ENCODE measurements around the gene MYO1B. TPM values are rescaled to one million over a fixed set of nuclear protein-coding genes. Genes with fewer than 3 reads are reported as not detected.

MYO1B gene
- total RNA-seq, 1 donor from 2014 or later: 157 TPM

DNA sequence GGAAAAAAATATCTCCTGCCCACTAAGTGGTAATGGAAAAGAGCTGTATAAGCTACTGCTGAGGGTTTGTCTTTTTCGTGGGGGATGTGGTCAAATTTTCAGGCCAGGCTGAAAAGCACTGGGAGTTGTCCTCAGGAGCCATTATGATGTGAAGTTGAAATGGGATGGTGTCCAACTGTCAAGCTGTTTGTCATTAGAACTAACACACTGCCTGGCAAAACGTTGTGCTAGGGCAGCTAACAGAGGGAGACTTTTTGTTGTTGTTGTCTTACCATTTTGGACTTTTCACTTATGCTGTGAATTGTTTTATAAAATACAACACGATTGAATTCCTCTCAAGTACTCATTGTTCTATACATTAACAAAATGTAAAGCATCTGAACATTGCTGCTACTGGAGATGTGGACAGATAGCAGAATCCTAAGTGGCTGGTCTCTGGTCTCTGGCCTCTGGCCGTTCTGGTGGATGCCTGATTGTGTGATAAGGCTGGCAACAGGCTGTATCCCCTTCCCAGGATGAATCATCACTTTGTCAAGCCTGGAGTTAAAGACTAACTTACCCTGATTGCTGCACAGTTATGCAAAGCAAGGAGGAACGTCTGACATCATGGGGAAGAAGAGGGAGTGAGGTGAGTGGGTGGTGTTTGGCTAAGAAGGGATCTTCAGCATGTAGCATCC lies 2.3 kb downstream of the MYO1B start:
- H3K36me3 Mint-ChIP-seq (ENCODE audit: insufficient read depth): peaks cover 14% of the 10 kb centered on the region
- no peaks in the 10 kb centered on the region for H3K27me3 Mint-ChIP-seq
- no peak for TF ChIP-seq CTCF (IDR thresholded peaks at IDR 0.05; ENCODE audit: unreplicated experiment)
- no peak for DNase-seq (ENCODE audit: low spot score, unreplicated experiment)
- H3K4me1 Mint-ChIP-seq (ENCODE audit: low read depth): peaks cover 55% of the 10 kb centered on the region
- peak overlapping the region; percentile 94 for H3K4me3 Mint-ChIP-seq (ENCODE audit: low read depth)
- H3K27ac Mint-ChIP-seq: peak overlapping the region; percentile 98
- no peaks in the 10 kb centered on the region for H3K9me3 Mint-ChIP-seq (ENCODE audit: low read depth)

DNA sequence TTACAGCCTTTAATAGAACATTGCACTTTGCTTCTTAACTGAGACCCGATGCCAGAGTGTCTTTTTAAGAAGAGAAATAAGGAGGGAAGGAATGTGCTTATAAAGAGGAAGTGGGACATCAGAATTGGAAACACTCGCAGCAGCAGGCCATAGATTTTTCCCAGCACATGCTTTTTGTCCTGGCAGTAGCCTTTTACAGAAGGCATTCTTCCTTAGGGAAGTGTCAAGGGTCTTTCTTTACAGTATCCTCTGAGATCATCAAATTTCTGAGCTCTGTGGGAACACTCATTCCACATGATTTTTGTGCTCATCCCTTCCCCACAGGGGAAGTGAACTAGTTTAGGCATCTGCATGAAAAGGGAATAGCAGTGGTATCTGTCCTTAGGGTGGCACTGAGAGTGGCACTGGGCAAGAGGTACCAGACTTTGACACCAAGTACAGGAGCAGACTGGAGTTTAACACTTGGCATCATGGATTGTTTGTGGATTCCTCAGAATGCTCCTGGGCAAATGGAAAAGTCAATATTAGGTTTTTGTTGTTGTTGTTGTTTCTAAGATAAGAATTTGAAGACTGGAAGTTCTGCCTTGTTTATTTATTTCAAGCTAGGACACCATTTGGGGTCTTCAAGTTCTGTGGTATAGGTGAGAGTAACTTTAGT lies 4.1 kb downstream of the MYO1B start:
- DNase-seq (ENCODE audit: low spot score, unreplicated experiment): no peak
- peaks cover 5% of the 10 kb centered on the region for H3K36me3 Mint-ChIP-seq (ENCODE audit: insufficient read depth)
- no peaks in the 10 kb centered on the region for H3K27me3 Mint-ChIP-seq
- peaks cover 67% of the 10 kb centered on the region for H3K4me1 Mint-ChIP-seq (ENCODE audit: low read depth)
- no peak overlapping the region for H3K27ac Mint-ChIP-seq
- no peak for TF ChIP-seq CTCF (IDR thresholded peaks at IDR 0.05; ENCODE audit: unreplicated experiment)
- H3K4me3 Mint-ChIP-seq (ENCODE audit: low read depth): no peak overlapping the region
- H3K9me3 Mint-ChIP-seq (ENCODE audit: low read depth): no peaks in the 10 kb centered on the region

DNA sequence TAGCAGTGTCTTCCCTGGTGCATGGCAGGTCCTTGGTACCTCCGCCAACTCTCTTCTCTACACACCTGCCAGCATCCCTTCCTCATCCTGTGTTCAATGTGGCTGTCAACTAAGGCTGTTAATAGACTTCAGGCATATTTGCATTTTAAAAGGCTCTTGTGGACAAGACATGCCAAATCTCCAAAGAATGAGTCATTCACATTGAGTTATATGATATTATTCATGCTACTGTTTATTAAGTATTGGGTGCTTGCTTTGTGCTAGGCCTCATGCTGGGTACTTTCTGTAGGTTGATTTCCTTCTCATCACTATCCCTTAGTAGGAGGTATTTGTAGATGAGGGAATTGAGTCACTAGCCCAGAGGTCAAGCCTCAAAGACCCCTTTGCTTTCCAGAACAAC lies 5.2 kb downstream of the MYO1B start:
- H3K4me3 Mint-ChIP-seq (ENCODE audit: low read depth): no peak overlapping the region
- no peaks in the 10 kb centered on the region for H3K9me3 Mint-ChIP-seq (ENCODE audit: low read depth)
- peaks cover 5% of the 10 kb centered on the region for H3K36me3 Mint-ChIP-seq (ENCODE audit: insufficient read depth)
- TF ChIP-seq CTCF (IDR thresholded peaks at IDR 0.05; ENCODE audit: unreplicated experiment): no peak
- peaks cover 70% of the 10 kb centered on the region for H3K4me1 Mint-ChIP-seq (ENCODE audit: low read depth)
- DNase-seq (ENCODE audit: low spot score, unreplicated experiment): no peak
- H3K27ac Mint-ChIP-seq: no peak overlapping the region
- H3K27me3 Mint-ChIP-seq: no peaks in the 10 kb centered on the region

- H3K27ac Mint-ChIP-seq: no peak overlapping the region
- no peak overlapping the region for H3K4me3 Mint-ChIP-seq (ENCODE audit: low read depth)
- peaks cover 74% of the 10 kb centered on the region for H3K4me1 Mint-ChIP-seq (ENCODE audit: low read depth)
- no peak for TF ChIP-seq CTCF (IDR thresholded peaks at IDR 0.05; ENCODE audit: unreplicated experiment)
- H3K36me3 Mint-ChIP-seq (ENCODE audit: insufficient read depth): peaks cover 5% of the 10 kb centered on the region
- no peaks in the 10 kb centered on the region for H3K9me3 Mint-ChIP-seq (ENCODE audit: low read depth)
- no peaks in the 10 kb centered on the region for H3K27me3 Mint-ChIP-seq
- no peak for DNase-seq (ENCODE audit: low spot score, unreplicated experiment)
Measured at GRCh38 chr2:191250986-191251385, 5.8 kb downstream of the MYO1B start.

GRCh38 chr2:191252699-191253098 lies 7.5 kb downstream of the MYO1B start:
- Mint-ChIP-seq H3K27ac (no peak overlapping the region), H3K36me3 (ENCODE audit: insufficient read depth) (peaks cover 5% of the 10 kb centered on the region), H3K27me3 (no peaks in the 10 kb centered on the region), H3K4me3 (ENCODE audit: low read depth) (no peak overlapping the region), H3K9me3 (ENCODE audit: low read depth) (no peaks in the 10 kb centered on the region), H3K4me1 (ENCODE audit: low read depth) (peaks cover 64% of the 10 kb centered on the region)
- no peak for TF ChIP-seq CTCF (IDR thresholded peaks at IDR 0.05; ENCODE audit: unreplicated experiment)
- DNase-seq (ENCODE audit: low spot score, unreplicated experiment): no peak

Data from progenitor cell of endocrine pancreas (in vitro differentiated cells).